Measurements from ENCODE around the gene HRH4. TPM values are rescaled to one million over a fixed set of nuclear protein-coding genes. Genes with fewer than 3 reads are reported as not detected.

HRH4 gene
- total RNA-seq, 6 experiments from 2014 or later, result 0.06 to 0.32 (median 0.10) TPM

DNA sequence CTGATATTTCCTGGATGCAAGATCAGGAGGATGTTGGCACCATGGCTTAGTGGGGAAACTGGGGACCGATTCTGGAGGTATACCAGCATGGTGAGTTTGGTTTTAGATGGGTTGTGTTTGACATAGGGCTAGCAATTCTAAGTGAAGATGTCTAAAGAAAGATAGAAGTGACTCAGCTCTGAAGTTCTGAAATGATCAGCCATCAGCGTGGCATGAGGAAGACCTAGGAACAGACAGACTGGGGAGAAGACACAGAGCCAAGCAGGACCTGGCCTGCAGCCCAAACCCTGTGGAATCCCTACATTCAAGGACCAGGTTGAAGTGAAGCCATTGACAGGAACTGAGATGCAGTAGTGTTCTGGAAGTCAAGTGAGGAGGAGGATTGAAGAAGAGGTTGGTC is 39.8 kb downstream of the HRH4 start:
- Histone ChIP-seq H3K36me3 (no peaks in the 10 kb centered on the region), H3K27me3 (no peaks in the 10 kb centered on the region), H3K4me1 (no peaks in the 10 kb centered on the region), H3K9me3 (no peaks in the 10 kb centered on the region), H3K27ac (no peak overlapping the region), H3K4me3 (no peak overlapping the region)
- DNase-seq, result no peak
- no peak for ATAC-seq
- no peak for TF ChIP-seq POLR2A (IDR thresholded peaks at IDR 0.05)
- TF ChIP-seq CTCF (IDR thresholded peaks at IDR 0.05), result no peak
- intact Hi-C loops (cut with DNase I), result no loop called here
- 62% methylated on average over 2 of the region's 2 CpGs for WGBS (ENCODE audit: insufficient coverage, low coverage, low lambda C conversion rate, missing lambda C conversion rate)

GRCh38 chr18:24500766-24501165 is 40.3 kb downstream of the HRH4 start:
- Histone ChIP-seq H3K9me3 (no peaks in the 10 kb centered on the region), H3K4me1 (no peaks in the 10 kb centered on the region), H3K4me3 (no peak overlapping the region), H3K27ac (no peak overlapping the region), H3K36me3 (no peaks in the 10 kb centered on the region), H3K27me3 (no peaks in the 10 kb centered on the region)
- WGBS (ENCODE audit: insufficient coverage, low coverage, low lambda C conversion rate, missing lambda C conversion rate), result 57% methylated on average over 5 of the region's 6 CpGs
- no peak for DNase-seq
- ATAC-seq, result no peak
- TF ChIP-seq POLR2A (IDR thresholded peaks at IDR 0.05), result no peak
- TF ChIP-seq CTCF (IDR thresholded peaks at IDR 0.05), result no peak
- intact Hi-C loops (cut with DNase I), result no loop called here

GRCh38 chr18:24502667-24503523 is 42.5 kb downstream of the HRH4 start:
- no peak for DNase-seq
- H3K9me3 ChIP-seq, result no peaks in the 10 kb centered on the region

DNA sequence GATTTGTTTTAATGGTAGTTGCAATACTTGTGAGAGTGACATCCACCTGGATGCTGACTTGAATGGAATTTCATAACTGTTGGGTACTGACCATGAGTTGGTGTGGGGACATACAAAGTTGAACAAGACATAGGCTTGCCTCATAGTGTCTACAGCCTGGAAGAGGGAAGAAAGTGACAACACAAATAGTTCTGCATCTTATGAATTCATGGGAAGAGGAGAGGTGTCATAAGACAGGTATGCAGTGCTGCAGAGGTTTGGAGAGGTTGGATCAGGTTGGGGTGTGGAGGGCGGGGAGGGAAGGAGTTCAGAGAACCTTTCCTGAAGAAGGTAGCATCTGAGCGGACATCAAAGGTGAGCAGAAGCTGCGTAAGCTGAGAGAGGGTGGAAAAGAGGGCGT is 44.0 kb downstream of the HRH4 start:
- DNase-seq (no peak), ATAC-seq (no peak)
- intact Hi-C loops (cut with DNase I), result no loop called here
- Histone ChIP-seq H3K4me3 (no peak overlapping the region), H3K36me3 (no peaks in the 10 kb centered on the region), H3K27ac (no peak overlapping the region), H3K27me3 (no peaks in the 10 kb centered on the region), H3K4me1 (no peaks in the 10 kb centered on the region), H3K9me3 (no peaks in the 10 kb centered on the region)
- no peak for TF ChIP-seq POLR2A (IDR thresholded peaks at IDR 0.05)
- TF ChIP-seq CTCF (IDR thresholded peaks at IDR 0.05), result no peak
- WGBS (ENCODE audit: insufficient coverage, low coverage, low lambda C conversion rate, missing lambda C conversion rate), result 67% methylated on average over 3 of the region's 4 CpGs

More at GRCh38 chr18:24502667-24503523, 42.5 kb downstream of the HRH4 start:
- no peak for ATAC-seq
- 73% methylated on average over 6 of the region's 7 CpGs for WGBS (ENCODE audit: insufficient coverage, low coverage, low lambda C conversion rate, missing lambda C conversion rate)
- no peak for TF ChIP-seq POLR2A (IDR thresholded peaks at IDR 0.05)
- H3K27ac ChIP-seq, result no peak overlapping the region
- no peak overlapping the region for H3K4me3 ChIP-seq
- intact Hi-C loops (cut with DNase I), result no loop called here
- H3K36me3 ChIP-seq, result no peaks in the 10 kb centered on the region
- H3K27me3 ChIP-seq, result no peaks in the 10 kb centered on the region
- no peaks in the 10 kb centered on the region for H3K4me1 ChIP-seq

DNA sequence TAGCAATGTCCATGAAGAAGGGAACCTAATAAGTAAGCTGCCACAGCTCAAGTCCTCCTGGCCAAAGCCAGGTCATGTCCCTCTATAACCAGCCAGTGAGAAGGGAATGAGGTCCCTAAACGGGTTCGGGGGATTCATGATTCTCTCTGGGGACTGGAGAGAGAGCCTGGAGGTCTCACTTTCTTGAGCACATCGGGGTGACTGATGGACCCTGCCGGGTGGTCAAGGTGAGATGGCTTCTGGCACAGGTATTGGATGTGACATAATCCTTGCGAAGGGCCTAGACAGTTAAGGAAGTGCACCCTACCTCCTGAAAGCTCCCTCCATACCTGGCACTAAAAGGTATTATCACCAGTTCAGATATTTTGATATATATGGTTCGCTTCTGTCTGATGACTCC is 45.7 kb downstream of the HRH4 start:
- WGBS (ENCODE audit: insufficient coverage, low coverage, low lambda C conversion rate, missing lambda C conversion rate), result 80% methylated on average over 1 of the region's 6 CpGs
- TF ChIP-seq CTCF (IDR thresholded peaks at IDR 0.05) (no peak), POLR2A (IDR thresholded peaks at IDR 0.05) (no peak)
- intact Hi-C loops (cut with DNase I), result no loop called here
- Histone ChIP-seq H3K4me1 (no peaks in the 10 kb centered on the region), H3K4me3 (no peak overlapping the region), H3K36me3 (no peaks in the 10 kb centered on the region), H3K27ac (no peak overlapping the region), H3K9me3 (no peaks in the 10 kb centered on the region), H3K27me3 (no peaks in the 10 kb centered on the region)
- DNase-seq (no peak), ATAC-seq (no peak)
